ENCODE results near the gene COL23A1. TPM values are rescaled to one million over a fixed set of nuclear protein-coding genes. Genes with fewer than 3 reads are reported as not detected.

COL23A1 gene
- total RNA-seq, 1 experiment from 2014 or later: 15.0 TPM

DNA sequence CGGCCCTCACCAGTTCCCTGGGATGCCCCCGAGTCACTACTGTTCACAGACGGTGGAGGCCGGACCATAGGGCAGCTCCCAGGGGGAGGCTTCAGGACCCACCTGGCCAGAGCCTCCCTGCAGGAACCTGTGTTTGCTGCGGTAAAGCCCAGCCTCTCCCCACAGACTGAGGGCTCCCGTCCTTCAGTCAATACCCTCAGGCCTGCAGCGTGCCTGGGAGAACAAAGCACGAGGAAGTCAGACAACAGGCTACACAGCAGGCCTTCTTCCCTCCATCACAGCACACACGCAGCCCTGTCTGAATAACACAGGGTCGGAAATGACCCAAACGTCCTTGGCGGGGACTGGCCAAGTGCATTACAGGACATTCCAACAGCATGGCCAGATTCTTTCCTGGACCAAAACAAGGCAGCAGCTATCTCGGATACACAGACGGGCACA is 34.4 kb downstream of the COL23A1 start:
- Mint-ChIP-seq H3K4me3 (no peak overlapping the region; the same call in 1 of the 2 replicates), H3K27ac (peak overlapping the region; percentile 96), H3K4me1 (peaks cover 60% of the 10 kb centered on the region), H3K36me3 (peaks cover 13% of the 10 kb centered on the region), H3K9me3 (no peaks in the 10 kb centered on the region), H3K27me3 (ENCODE audit: low read depth) (peaks cover 4% of the 10 kb centered on the region; the same call in 1 of the 2 replicates)
- POLR2A ChIA-PET: interaction anchor here (1.4 kb wide), 1 partner anchor 480 kb away, joined by 3 read pairs; no protein-coding TSS in a partner anchor
- ATAC-seq: peak; percentile 90
- CTCF ChIA-PET: interaction anchor here (0.7 to 4.1 kb wide), 5 partner anchors 13 to 95 kb away, joined by 3 to 16 read pairs (median 3); partner anchors contain the start of gene COL23A1
- peak; percentile 73 for DNase-seq (ENCODE audit: low spot score)
- TF ChIP-seq, protein P1, sequence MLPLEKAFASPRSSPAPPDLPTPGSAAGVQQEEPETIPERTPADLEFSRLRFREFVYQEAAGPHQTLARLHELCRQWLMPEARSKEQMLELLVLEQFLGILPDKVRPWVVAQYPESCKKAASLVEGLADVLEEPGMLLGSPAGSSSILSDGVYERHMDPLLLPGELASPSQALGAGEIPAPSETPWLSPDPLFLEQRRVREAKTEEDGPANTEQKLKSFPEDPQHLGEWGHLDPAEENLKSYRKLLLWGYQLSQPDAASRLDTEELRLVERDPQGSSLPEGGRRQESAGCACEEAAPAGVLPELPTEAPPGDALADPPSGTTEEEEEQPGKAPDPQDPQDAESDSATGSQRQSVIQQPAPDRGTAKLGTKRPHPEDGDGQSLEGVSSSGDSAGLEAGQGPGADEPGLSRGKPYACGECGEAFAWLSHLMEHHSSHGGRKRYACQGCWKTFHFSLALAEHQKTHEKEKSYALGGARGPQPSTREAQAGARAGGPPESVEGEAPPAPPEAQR (CRISPR knock-in tag; IDR thresholded peaks at IDR 0.05): no peak
- no peak for TF ChIP-seq ZMAT4 (CRISPR knock-in tag; IDR thresholded peaks at IDR 0.05)
- no peak for TF ChIP-seq CDX4 (CRISPR knock-in tag; IDR thresholded peaks at IDR 0.05; ENCODE audit: borderline replicate concordance)
- peak; percentile 97 for TF ChIP-seq TP53 (CRISPR knock-in tag; IDR thresholded peaks at IDR 0.05)
- peak; percentile 97 for TF ChIP-seq KAT7 (CRISPR knock-in tag; IDR thresholded peaks at IDR 0.05; ENCODE audit: borderline replicate concordance)
- peak; percentile 98 for TF ChIP-seq SMAD4 (CRISPR knock-in tag; IDR thresholded peaks at IDR 0.05)
- TF ChIP-seq, protein P2, sequence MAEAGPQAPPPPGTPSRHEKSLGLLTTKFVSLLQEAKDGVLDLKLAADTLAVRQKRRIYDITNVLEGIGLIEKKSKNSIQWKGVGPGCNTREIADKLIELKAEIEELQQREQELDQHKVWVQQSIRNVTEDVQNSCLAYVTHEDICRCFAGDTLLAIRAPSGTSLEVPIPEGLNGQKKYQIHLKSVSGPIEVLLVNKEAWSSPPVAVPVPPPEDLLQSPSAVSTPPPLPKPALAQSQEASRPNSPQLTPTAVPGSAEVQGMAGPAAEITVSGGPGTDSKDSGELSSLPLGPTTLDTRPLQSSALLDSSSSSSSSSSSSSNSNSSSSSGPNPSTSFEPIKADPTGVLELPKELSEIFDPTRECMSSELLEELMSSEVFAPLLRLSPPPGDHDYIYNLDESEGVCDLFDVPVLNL (CRISPR knock-in tag; IDR thresholded peaks at IDR 0.05; ENCODE audit: borderline replicate concordance, low read depth): no peak
- peak; percentile 98 for TF ChIP-seq MAX (CRISPR knock-in tag; IDR thresholded peaks at IDR 0.05)
- TF ChIP-seq TCF7 (CRISPR knock-in tag; IDR thresholded peaks at IDR 0.05; ENCODE audit: low read depth): peak; percentile 79; the same call in 1 of the 2 replicates
- TF ChIP-seq, protein P3, sequence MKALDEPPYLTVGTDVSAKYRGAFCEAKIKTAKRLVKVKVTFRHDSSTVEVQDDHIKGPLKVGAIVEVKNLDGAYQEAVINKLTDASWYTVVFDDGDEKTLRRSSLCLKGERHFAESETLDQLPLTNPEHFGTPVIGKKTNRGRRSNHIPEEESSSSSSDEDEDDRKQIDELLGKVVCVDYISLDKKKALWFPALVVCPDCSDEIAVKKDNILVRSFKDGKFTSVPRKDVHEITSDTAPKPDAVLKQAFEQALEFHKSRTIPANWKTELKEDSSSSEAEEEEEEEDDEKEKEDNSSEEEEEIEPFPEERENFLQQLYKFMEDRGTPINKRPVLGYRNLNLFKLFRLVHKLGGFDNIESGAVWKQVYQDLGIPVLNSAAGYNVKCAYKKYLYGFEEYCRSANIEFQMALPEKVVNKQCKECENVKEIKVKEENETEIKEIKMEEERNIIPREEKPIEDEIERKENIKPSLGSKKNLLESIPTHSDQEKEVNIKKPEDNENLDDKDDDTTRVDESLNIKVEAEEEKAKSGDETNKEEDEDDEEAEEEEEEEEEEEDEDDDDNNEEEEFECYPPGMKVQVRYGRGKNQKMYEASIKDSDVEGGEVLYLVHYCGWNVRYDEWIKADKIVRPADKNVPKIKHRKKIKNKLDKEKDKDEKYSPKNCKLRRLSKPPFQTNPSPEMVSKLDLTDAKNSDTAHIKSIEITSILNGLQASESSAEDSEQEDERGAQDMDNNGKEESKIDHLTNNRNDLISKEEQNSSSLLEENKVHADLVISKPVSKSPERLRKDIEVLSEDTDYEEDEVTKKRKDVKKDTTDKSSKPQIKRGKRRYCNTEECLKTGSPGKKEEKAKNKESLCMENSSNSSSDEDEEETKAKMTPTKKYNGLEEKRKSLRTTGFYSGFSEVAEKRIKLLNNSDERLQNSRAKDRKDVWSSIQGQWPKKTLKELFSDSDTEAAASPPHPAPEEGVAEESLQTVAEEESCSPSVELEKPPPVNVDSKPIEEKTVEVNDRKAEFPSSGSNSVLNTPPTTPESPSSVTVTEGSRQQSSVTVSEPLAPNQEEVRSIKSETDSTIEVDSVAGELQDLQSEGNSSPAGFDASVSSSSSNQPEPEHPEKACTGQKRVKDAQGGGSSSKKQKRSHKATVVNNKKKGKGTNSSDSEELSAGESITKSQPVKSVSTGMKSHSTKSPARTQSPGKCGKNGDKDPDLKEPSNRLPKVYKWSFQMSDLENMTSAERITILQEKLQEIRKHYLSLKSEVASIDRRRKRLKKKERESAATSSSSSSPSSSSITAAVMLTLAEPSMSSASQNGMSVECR (CRISPR knock-in tag; IDR thresholded peaks at IDR 0.05; ENCODE audit: borderline replicate concordance): peak; percentile 98
- peak; percentile 96 for TF ChIP-seq NFE2L1 (CRISPR knock-in tag; IDR thresholded peaks at IDR 0.05)
- TF ChIP-seq CREB1 (CRISPR knock-in tag; IDR thresholded peaks at IDR 0.05): peak; percentile 98
- TF ChIP-seq ZNF263 (CRISPR knock-in tag; IDR thresholded peaks at IDR 0.05; ENCODE audit: low read depth): no peak
- TF ChIP-seq, protein P4, sequence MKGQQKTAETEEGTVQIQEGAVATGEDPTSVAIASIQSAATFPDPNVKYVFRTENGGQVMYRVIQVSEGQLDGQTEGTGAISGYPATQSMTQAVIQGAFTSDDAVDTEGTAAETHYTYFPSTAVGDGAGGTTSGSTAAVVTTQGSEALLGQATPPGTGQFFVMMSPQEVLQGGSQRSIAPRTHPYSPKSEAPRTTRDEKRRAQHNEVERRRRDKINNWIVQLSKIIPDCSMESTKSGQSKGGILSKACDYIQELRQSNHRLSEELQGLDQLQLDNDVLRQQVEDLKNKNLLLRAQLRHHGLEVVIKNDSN (CRISPR knock-in tag; IDR thresholded peaks at IDR 0.05): peak; percentile 77; the same call in 1 of the 2 replicates
- no peak for TF ChIP-seq PRRX2 (CRISPR knock-in tag; IDR thresholded peaks at IDR 0.05)
- peak; percentile 98 for TF ChIP-seq FOXP1 (CRISPR knock-in tag; IDR thresholded peaks at IDR 0.05; ENCODE audit: borderline replicate concordance)
- TF ChIP-seq SMAD3 (CRISPR knock-in tag; IDR thresholded peaks at IDR 0.05; ENCODE audit: borderline replicate concordance): peak; percentile 98
- TF ChIP-seq CTCF (IDR thresholded peaks at IDR 0.05): no peak
- no peak for TF ChIP-seq NFATC4 (CRISPR knock-in tag; IDR thresholded peaks at IDR 0.05)
- TF ChIP-seq NR2C2 (CRISPR knock-in tag; IDR thresholded peaks at IDR 0.05): peak; percentile 85
- no peak for TF ChIP-seq ZNF396 (CRISPR knock-in tag; IDR thresholded peaks at IDR 0.05; ENCODE audit: borderline replicate concordance)
- TF ChIP-seq, protein P5, sequence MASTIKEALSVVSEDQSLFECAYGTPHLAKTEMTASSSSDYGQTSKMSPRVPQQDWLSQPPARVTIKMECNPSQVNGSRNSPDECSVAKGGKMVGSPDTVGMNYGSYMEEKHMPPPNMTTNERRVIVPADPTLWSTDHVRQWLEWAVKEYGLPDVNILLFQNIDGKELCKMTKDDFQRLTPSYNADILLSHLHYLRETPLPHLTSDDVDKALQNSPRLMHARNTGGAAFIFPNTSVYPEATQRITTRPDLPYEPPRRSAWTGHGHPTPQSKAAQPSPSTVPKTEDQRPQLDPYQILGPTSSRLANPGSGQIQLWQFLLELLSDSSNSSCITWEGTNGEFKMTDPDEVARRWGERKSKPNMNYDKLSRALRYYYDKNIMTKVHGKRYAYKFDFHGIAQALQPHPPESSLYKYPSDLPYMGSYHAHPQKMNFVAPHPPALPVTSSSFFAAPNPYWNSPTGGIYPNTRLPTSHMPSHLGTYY (CRISPR knock-in tag; IDR thresholded peaks at IDR 0.05): no peak
- peak; percentile 93; the same call in 1 of the 2 replicates for TF ChIP-seq RELA (CRISPR knock-in tag; IDR thresholded peaks at IDR 0.05; ENCODE audit: borderline replicate concordance)
